HG02884 (cell line): Measurements from ENCODE around the gene GLTP.

Source experiments
- ATAC-seq: cut with Tn5 transposase; IDR thresholded peaks from one replicate; pipeline ENCODE4 v1.9.1; 2021; ENCODE audit warnings: mild to moderate bottlenecking, moderate library complexity; ENCODE audit not compliant: unreplicated experiment

The GLTP gene

DNA sequence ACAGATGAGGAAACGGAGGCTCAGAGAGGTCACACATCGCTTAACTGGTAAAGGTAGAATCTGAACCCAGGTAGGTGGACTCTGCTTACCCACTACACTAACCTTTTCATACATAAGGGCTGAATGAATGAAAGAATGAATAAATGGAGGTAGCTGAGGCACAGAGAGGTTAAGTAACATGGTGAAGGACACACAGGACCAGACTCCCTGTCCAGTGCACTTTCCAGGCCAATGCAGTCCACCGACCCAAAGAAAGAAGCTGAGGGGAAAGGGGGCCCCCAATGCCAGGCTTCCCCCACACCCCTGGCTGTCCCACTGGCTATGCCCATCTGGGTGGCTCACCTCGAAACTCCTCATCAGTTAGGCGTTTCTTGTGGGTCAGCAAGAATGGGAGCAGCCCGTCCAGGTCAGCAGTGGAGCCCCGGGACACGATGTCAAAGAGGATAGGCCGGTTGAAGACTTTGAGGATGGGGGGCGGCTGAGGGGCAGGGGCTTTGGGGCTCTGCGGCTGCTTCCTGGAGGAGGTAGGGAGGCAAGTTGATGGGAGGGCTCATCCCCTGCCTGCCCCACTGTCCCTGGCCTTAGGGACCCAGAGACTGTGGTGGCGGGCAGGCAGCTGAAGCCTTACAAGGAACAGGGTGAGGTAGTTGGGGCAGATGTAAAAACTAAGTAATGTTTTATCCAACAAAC lies 72.2 kb downstream of the GLTP start:
- ATAC-seq: no peak

DNA sequence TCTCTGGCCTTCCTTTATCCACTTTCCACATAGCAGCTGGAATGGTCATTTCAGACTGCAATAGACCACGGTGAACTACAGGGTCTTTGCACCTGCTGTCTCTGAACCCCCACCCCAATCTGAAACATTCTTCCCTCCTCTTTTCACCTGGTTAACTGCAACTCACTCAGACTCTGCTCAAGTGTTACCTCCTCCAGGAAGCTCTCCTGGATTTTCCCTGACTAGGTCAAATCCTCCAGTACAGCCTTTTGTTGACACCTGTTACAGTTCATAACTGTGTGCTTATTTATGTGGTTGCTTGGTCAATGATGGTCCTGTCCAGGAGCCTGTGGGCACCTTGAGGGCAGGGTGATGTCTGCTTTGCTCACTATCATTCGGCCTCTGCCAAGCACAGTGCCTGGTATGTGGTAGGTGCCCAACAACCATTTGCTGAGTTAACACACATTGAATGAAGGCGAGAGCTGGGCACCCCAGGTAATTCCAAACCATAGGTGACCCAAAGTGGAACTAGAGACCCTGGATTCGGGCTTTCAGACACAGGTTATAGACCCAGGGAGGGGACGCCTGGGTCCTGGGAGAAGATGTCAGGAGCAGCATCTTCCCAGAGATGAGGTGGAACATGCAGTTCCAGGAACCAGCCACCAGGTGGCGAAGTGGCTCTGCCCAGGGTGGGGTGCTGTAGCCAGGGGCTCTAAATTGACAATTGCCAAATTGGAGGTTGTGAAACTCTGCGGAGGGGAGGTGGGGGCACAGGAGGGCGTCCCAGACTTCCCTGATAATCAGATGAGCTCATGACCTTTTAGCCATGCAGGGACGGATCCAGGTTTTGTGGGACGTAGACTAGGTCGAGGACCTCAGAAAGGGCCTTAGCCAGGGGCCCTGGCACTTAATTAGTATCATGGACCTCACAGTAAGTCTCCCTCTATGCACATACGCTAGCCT lies 75.2 kb downstream of the GLTP start:
- ATAC-seq: no peak

DNA sequence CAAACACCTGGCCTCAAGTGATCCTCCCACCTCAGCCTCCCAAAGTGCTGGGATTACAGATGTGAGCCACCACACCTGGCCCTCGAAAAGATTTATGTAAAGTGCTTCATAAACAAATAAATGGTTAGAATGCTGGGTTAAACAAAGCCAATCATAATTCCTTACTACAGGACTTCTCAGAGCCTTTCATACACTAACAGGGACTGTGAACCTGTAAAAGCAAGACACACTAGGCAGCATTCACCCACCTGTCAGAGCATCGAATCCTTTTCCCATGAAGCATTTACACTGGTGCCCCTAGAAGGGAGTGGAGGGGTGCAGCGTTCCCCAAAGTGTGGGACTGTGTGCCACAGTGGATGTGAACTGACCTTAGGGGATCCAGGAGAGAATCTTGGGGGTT lies 76.7 kb downstream of the GLTP start:
- ATAC-seq: no peak

DNA sequence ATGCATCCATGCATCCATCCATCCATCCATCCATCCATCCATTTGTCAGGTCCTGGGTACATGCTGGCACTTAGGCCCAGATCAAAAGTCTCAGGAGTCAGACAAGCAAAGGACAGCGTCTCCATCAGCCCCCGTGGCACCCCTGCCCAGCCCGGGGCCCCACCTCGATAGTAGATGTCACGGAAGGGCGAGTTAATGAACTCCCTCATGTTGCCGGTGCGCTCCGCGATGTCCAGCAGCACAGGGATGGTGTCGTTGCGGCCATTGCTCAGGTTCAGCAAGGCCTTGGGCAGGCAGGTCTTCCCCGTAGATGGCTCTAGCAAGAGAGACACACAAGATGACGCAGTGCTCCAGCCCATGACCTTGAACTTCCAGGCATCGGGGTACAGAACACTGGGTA lies 77.5 kb downstream of the GLTP start:
- no peak for ATAC-seq
